Neuron (in vitro differentiated cells): ENCODE measurements around the gene RPL31.

Experiments
- H2AFZ ChIP-seq: one replicate; pipeline ENCODE4 v1.6.1; 2013; ENCODE audit warnings: low read depth, mild to moderate bottlenecking, inconsistent platforms, low read length, moderate library complexity
- H3K27me3 ChIP-seq: one replicate; pipeline ENCODE4 v1.6.1; 2013; ENCODE audit warnings: low read length; ENCODE audit not compliant: insufficient read depth
- H3K36me3 ChIP-seq: one replicate; pipeline ENCODE4 v1.6.1; 2013; ENCODE audit warnings: low read length; ENCODE audit not compliant: insufficient read depth
- H3K4me1 ChIP-seq: one replicate; pipeline ENCODE4 v1.6.1; 2013; ENCODE audit warnings: low read length; ENCODE audit not compliant: insufficient read depth
- H3K4me3 ChIP-seq: 2 replicates; pipeline ENCODE4 v1.5.1; 2013; ENCODE audit warnings: mild to moderate bottlenecking, low read length, moderate library complexity
- H3K9me3 ChIP-seq: one replicate; pipeline ENCODE4 v1.6.1; 2013; ENCODE audit warnings: low read length

RPL31 gene

GRCh38 chr2:101007415-101008345 is 5.6 kb downstream of the RPL31 start:
- H3K36me3 ChIP-seq = peaks cover 67% of the 10 kb centered on the region
- no peaks in the 10 kb centered on the region for H3K27me3 ChIP-seq
- H2AFZ ChIP-seq = no peak overlapping the region
- no peak overlapping the region for H3K4me3 ChIP-seq
- peaks cover 13% of the 10 kb centered on the region for H3K4me1 ChIP-seq
- H3K9me3 ChIP-seq = no peaks in the 10 kb centered on the region

- H3K4me1 ChIP-seq = no peaks in the 10 kb centered on the region
- no peak overlapping the region for H2AFZ ChIP-seq
- H3K36me3 ChIP-seq = peaks cover 56% of the 10 kb centered on the region
- H3K4me3 ChIP-seq = no peak overlapping the region
- H3K9me3 ChIP-seq = peaks cover 3% of the 10 kb centered on the region
- H3K27me3 ChIP-seq = no peaks in the 10 kb centered on the region
Observed at GRCh38 chr2:101011152-101011551, 9.1 kb downstream of the RPL31 start.

- Histone ChIP-seq H3K36me3 (peaks cover 47% of the 10 kb centered on the region), H3K9me3 (peaks cover 3% of the 10 kb centered on the region), H3K4me3 (no peak overlapping the region), H2AFZ (no peak overlapping the region), H3K4me1 (no peaks in the 10 kb centered on the region), H3K27me3 (no peaks in the 10 kb centered on the region)
Observed at GRCh38 chr2:101012054-101012705, 10.1 kb downstream of the RPL31 start.

- Histone ChIP-seq H3K4me1 (no peaks in the 10 kb centered on the region), H3K36me3 (peaks cover 46% of the 10 kb centered on the region), H3K27me3 (no peaks in the 10 kb centered on the region), H2AFZ (no peak overlapping the region), H3K4me3 (no peak overlapping the region), H3K9me3 (peaks cover 3% of the 10 kb centered on the region)
Observed at GRCh38 chr2:101012706-101013181, 10.7 kb downstream of the RPL31 start.

- H3K4me3 ChIP-seq = no peak overlapping the region
- no peaks in the 10 kb centered on the region for H3K4me1 ChIP-seq
- no peak overlapping the region for H2AFZ ChIP-seq
- peaks cover 3% of the 10 kb centered on the region for H3K9me3 ChIP-seq
- no peaks in the 10 kb centered on the region for H3K27me3 ChIP-seq
- H3K36me3 ChIP-seq = peaks cover 47% of the 10 kb centered on the region
Observed at GRCh38 chr2:101014264-101014857, 12.3 kb downstream of the RPL31 start.

- H3K27me3 ChIP-seq = no peaks in the 10 kb centered on the region
- H2AFZ ChIP-seq = no peak overlapping the region
- H3K4me3 ChIP-seq = no peak overlapping the region
- peaks cover 6% of the 10 kb centered on the region for H3K9me3 ChIP-seq
- peaks cover 65% of the 10 kb centered on the region for H3K36me3 ChIP-seq
- H3K4me1 ChIP-seq = no peaks in the 10 kb centered on the region
Observed at GRCh38 chr2:101017371-101017770, 15.3 kb downstream of the RPL31 start.

GRCh38 chr2:101018934-101019333 is 16.8 kb downstream of the RPL31 start:
- Histone ChIP-seq H3K9me3 (peaks cover 6% of the 10 kb centered on the region), H3K27me3 (no peaks in the 10 kb centered on the region), H3K4me1 (no peaks in the 10 kb centered on the region), H3K36me3 (peaks cover 62% of the 10 kb centered on the region), H3K4me3 (no peak overlapping the region), H2AFZ (no peak overlapping the region)

- Histone ChIP-seq H2AFZ (no peak overlapping the region), H3K27me3 (no peaks in the 10 kb centered on the region), H3K4me3 (no peak overlapping the region), H3K9me3 (peaks cover 3% of the 10 kb centered on the region), H3K4me1 (peaks cover 11% of the 10 kb centered on the region), H3K36me3 (peaks cover 46% of the 10 kb centered on the region)
Observed at GRCh38 chr2:101022221-101022620, 20.1 kb downstream of the RPL31 start.

- H3K4me3 ChIP-seq = no peak overlapping the region
- H2AFZ ChIP-seq = no peak overlapping the region
- peaks cover 11% of the 10 kb centered on the region for H3K4me1 ChIP-seq
- H3K36me3 ChIP-seq = peaks cover 37% of the 10 kb centered on the region
- peaks cover 3% of the 10 kb centered on the region for H3K9me3 ChIP-seq
- H3K27me3 ChIP-seq = no peaks in the 10 kb centered on the region
Observed at GRCh38 chr2:101023327-101024107, 21.4 kb downstream of the RPL31 start.

GRCh38 chr2:101025561-101025960 is 23.5 kb downstream of the RPL31 start:
- Histone ChIP-seq H3K36me3 (peaks cover 21% of the 10 kb centered on the region), H3K9me3 (peaks cover 1% of the 10 kb centered on the region), H2AFZ (no peak overlapping the region), H3K4me1 (peaks cover 11% of the 10 kb centered on the region), H3K4me3 (no peak overlapping the region), H3K27me3 (no peaks in the 10 kb centered on the region)

- peaks cover 11% of the 10 kb centered on the region for H3K4me1 ChIP-seq
- H3K27me3 ChIP-seq = no peaks in the 10 kb centered on the region
- no peak overlapping the region for H3K4me3 ChIP-seq
- peaks cover 14% of the 10 kb centered on the region for H3K36me3 ChIP-seq
- H3K9me3 ChIP-seq = no peaks in the 10 kb centered on the region
- no peak overlapping the region for H2AFZ ChIP-seq
Observed at GRCh38 chr2:101026253-101026701, 24.2 kb downstream of the RPL31 start.

GRCh38 chr2:101026923-101027469 is 24.9 kb downstream of the RPL31 start:
- Histone ChIP-seq H3K9me3 (no peaks in the 10 kb centered on the region), H3K4me1 (peaks cover 11% of the 10 kb centered on the region), H3K36me3 (peaks cover 7% of the 10 kb centered on the region), H3K27me3 (no peaks in the 10 kb centered on the region), H3K4me3 (no peak overlapping the region), H2AFZ (no peak overlapping the region)
